Lower leg skin (tissue), 4 donors: ENCODE measurements around the gene DLGAP1. TPM values are rescaled to one million over a fixed set of nuclear protein-coding genes. Genes with fewer than 3 reads are reported as not detected.
"Not testable (repeated sequence)": the region's sequence is repeated elsewhere in the genome, so short reads cannot be mapped to it uniquely, and the experiment has no call there.

Source experiments
- DNase-seq, 2 donors: peaks; one replicate each; pipeline ENCODE4 v3.0.0-alpha.2; 2019; ENCODE audit warnings: low spot score in 2 of 2
- H3K4me3 ChIP-seq: fragments of 200-600 bp; sonication (generic); 2 replicates; pipeline ENCODE4 v1.5.1; 2017; ENCODE audit warnings: mild to moderate bottlenecking, low read depth; ENCODE audit not compliant: poor library complexity, severe bottlenecking
- CTCF ChIP-seq, 3 donors: fragments of 450-650 bp; IDR thresholded peaks; one replicate each; pipeline ENCODE4 v1.5.1; 2016; ENCODE audit warnings: antibody characterized with exemption in 3 of 3, mild to moderate bottlenecking in 3 of 3, moderate library complexity in 2 of 3
- POLR2A ChIP-seq, 2 donors: fragments of 450-650 bp; IDR thresholded peaks; one replicate each; pipeline ENCODE4 v1.6.1; 2016 to 2017; ENCODE audit warnings: antibody characterized with exemption in 2 of 2, mild to moderate bottlenecking in 1 of 2, moderate library complexity in 1 of 2
- WGBS, 2 donors: methylation state at CpG; one replicate each; pipeline ENCODE4 v1.1.5; 2018; 5-methylcytosine and 5-hydroxymethylcytosine counted together
- intact Hi-C: fragments of 100-400 bp; cut with DNase I; formaldehyde crosslinking; loops from one replicate; pipeline ENCODE4 v1.15.0; 2023; ENCODE audit warnings: low total_unique reads
- total RNA-seq, 4 donors: library from RNA; depleted of rRNA; stranded (reverse); fragments of >200 nt; gene quantifications; one replicate each; pipeline ENCODE4 v1.1.0, GENCODE V29; 2016

The DLGAP1 gene
- total RNA-seq, 4 donors from 2014 or later, result 0.34 to 1.3 (median 0.82) TPM

- WGBS, 2 donors, result 80 to 86% methylated on average over 6 of the region's 6 CpGs
- TF ChIP-seq POLR2A (IDR thresholded peaks at IDR 0.05), result no peak
- no peak for TF ChIP-seq CTCF (IDR thresholded peaks at IDR 0.05)
- intact Hi-C loops, result loop anchor here (5.0 to 10.0 kb wide), 2 partner anchors 82 to 290 kb away; no protein-coding TSS in a partner anchor
- no peak overlapping the region for H3K4me3 ChIP-seq
- DNase-seq, result no peak
Measured at GRCh38 chr18:3584897-3585460, 870.1 kb downstream of the DLGAP1 start.

- WGBS, 2 donors, result 66 to 95% methylated on average over 2 of the region's 2 CpGs
- intact Hi-C loops, result loop anchor here (5.0 to 10.0 kb wide), 2 partner anchors 83 to 290 kb away; no protein-coding TSS in a partner anchor
Measured at GRCh38 chr18:3584266-3584861, 870.7 kb downstream of the DLGAP1 start.

GRCh38 chr18:3583873-3584247 is 871.2 kb downstream of the DLGAP1 start:
- TF ChIP-seq POLR2A (IDR thresholded peaks at IDR 0.05) (no peak), CTCF (IDR thresholded peaks at IDR 0.05) (no peak)
- H3K4me3 ChIP-seq, result no peak overlapping the region
- whole genome bisulfite sequencing, 2 donors, result 85 to 95% methylated on average over 7 of the region's 7 CpGs
- intact Hi-C loops, result loop anchor here (1.0 to 10.0 kb wide), 3 partner anchors 25 to 289 kb away; no protein-coding TSS in a partner anchor
- DNase-seq, result no peak

More at GRCh38 chr18:3584266-3584861, 870.7 kb downstream of the DLGAP1 start:
- no peak overlapping the region for H3K4me3 ChIP-seq
- TF ChIP-seq CTCF (IDR thresholded peaks at IDR 0.05) (no peak), POLR2A (IDR thresholded peaks at IDR 0.05) (no peak)
- no peak for DNase-seq

- WGBS, 2 donors, result 73 to 77% methylated on average over 7 of the region's 7 CpGs
- H3K4me3 ChIP-seq, DNase-seq: not testable (repeated sequence)
- intact Hi-C loops, result loop anchor here (1.0 to 10.0 kb wide), 3 partner anchors 24 to 288 kb away; no protein-coding TSS in a partner anchor
Measured at GRCh38 chr18:3583106-3583872, 871.8 kb downstream of the DLGAP1 start.

- TF ChIP-seq CTCF (IDR thresholded peaks at IDR 0.05), result no peak
- no peak for TF ChIP-seq POLR2A (IDR thresholded peaks at IDR 0.05)
- 90 to 96% methylated on average over 13 of the region's 13 CpGs for WGBS, 2 donors
- no peak for DNase-seq
- intact Hi-C loops, result loop anchor here (5.0 to 10.0 kb wide), 2 partner anchors 85 to 287 kb away; no protein-coding TSS in a partner anchor
- H3K4me3 ChIP-seq, result no peak overlapping the region
Measured at GRCh38 chr18:3581890-3582289, 873.2 kb downstream of the DLGAP1 start.

GRCh38 chr18:3580523-3581025 is 874.5 kb downstream of the DLGAP1 start:
- WGBS, 2 donors, result 93% methylated on average over 19 to 20 of the region's 22 CpGs
- H3K4me3 ChIP-seq, DNase-seq: not testable (repeated sequence)
- intact Hi-C loops, result loop anchor here (5.0 to 10.0 kb wide), 2 partner anchors 87 to 286 kb away; no protein-coding TSS in a partner anchor
